Right cardiac atrium (tissue), 5 donors: ENCODE data around the gene MYOCD. TPM values are rescaled to one million over a fixed set of nuclear protein-coding genes. Genes with fewer than 3 reads are reported as not detected.
A peak's percentile ranks its signal among the peaks of the same experiment; 100 is the strongest.

Experiments
- ATAC-seq, 2 donors: fragments of 200-7000 bp; cut with Tn5 transposase; one replicate each; pipeline versions ENCODE4 v1.8.0 to v1.9.1; 2020; ENCODE audit warnings: moderate library complexity in 2 of 2, mild to moderate bottlenecking in 1 of 2
- DNase-seq, 3 donors: peaks; one replicate each; pipeline ENCODE4 v3.0.0-alpha.2; 2020
- H3K27ac ChIP-seq: one replicate; pipeline ENCODE4 v1.5.1; 2013; ENCODE audit warnings: mild to moderate bottlenecking, low read length, control low read depth, moderate library complexity
- H3K27me3 ChIP-seq: one replicate; pipeline ENCODE4 v1.6.1; 2013; ENCODE audit not compliant: control insufficient read depth, insufficient read depth
- H3K4me1 ChIP-seq: one replicate; pipeline ENCODE4 v1.6.1; 2013; ENCODE audit warnings: low read length; ENCODE audit not compliant: control insufficient read depth, insufficient read depth
- H3K4me3 ChIP-seq: one replicate; pipeline ENCODE4 v1.5.1; 2013; ENCODE audit warnings: low read length, control low read depth
- H3K9me3 ChIP-seq: one replicate; pipeline ENCODE4 v1.6.1; 2013; ENCODE audit warnings: low read length; ENCODE audit not compliant: control insufficient read depth
- WGBS: extraction: QIAGEN DNeasy Blood & Tissue Kit; methylation state at CpG from one replicate; pipeline ENCODE4 v1.1.7; 2013; 5-methylcytosine and 5-hydroxymethylcytosine counted together
- intact Hi-C, 4 donors: fragments of 100-400 bp; cut with DNase I; formaldehyde crosslinking; loops; one replicate each; pipeline versions ENCODE4 v1.11.0 to v1.14.0; 2022 to 2023
- polyA plus RNA-seq: library from polyadenylated mRNA; stranded (reverse); fragments of 200-250 nt; gene quantifications from one replicate; pipeline ENCODE4 v1.2.3, GENCODE V29; 2013
- total RNA-seq, 4 donors: library from RNA; stranded (reverse); fragmentation: NEBNext Ultra II Directional; extraction: Animal tissue kit (Norgen Biotek cat#: 25700); gene quantifications; one replicate each; pipeline ENCODE4 v1.2.1, GENCODE V29; 2021
- donor health status: healthy with polysubstance abuse.
- donor health status: DM: no; HTN: yes; CAD: no.
- donor health status: DM: no; HTN: no; CAD: no.
- donor health status: DM: no; HTN: yes; CAD: no; lungs with severe emphysema.
- donor health status: DM: yes; HTN: yes; CAD: no.

Gene MYOCD
- total and polyA plus RNA-seq, 5 donors = 12.9 to 65.3 (median 50.7) TPM

- H3K27me3 ChIP-seq = no peaks in the 10 kb centered on the region
- H3K4me1 ChIP-seq = no peaks in the 10 kb centered on the region
- ATAC-seq (no peak), DNase-seq (no peak)
- WGBS = 59% methylated on average over 4 of the region's 4 CpGs
- intact Hi-C loops = no loop called here
- no peak overlapping the region for H3K4me3 ChIP-seq
- H3K27ac ChIP-seq = no peak overlapping the region
- H3K9me3 ChIP-seq = no peaks in the 10 kb centered on the region
Measured at GRCh38 chr17:12706070-12706469, 40.4 kb downstream of the MYOCD start.

- H3K4me1 ChIP-seq = peaks cover 6% of the 10 kb centered on the region
- H3K27me3 ChIP-seq = no peaks in the 10 kb centered on the region
- H3K4me3 ChIP-seq = no peak overlapping the region
- ATAC-seq (no peak), DNase-seq (no peak)
- H3K27ac ChIP-seq = no peak overlapping the region
- no peaks in the 10 kb centered on the region for H3K9me3 ChIP-seq
- intact Hi-C loops = no loop called here
Measured at GRCh38 chr17:12709063-12709462, 43.4 kb downstream of the MYOCD start.

- intact Hi-C loops = no loop called here
- H3K4me1 ChIP-seq = peaks cover 8% of the 10 kb centered on the region
- H3K4me3 ChIP-seq = no peak overlapping the region
- 44% methylated on average over 4 of the region's 4 CpGs for WGBS
- H3K9me3 ChIP-seq = no peaks in the 10 kb centered on the region
- H3K27ac ChIP-seq = no peak overlapping the region
- DNase-seq = no peak
- peak in 1 of 2 donors; percentile 22 for ATAC-seq
- no peaks in the 10 kb centered on the region for H3K27me3 ChIP-seq
Measured at GRCh38 chr17:12712415-12712814, 46.7 kb downstream of the MYOCD start.

GRCh38 chr17:12712941-12713340 is 47.3 kb downstream of the MYOCD start:
- no peaks in the 10 kb centered on the region for H3K27me3 ChIP-seq
- intact Hi-C loops = no loop called here

GRCh38 chr17:12719948-12720347 is 54.3 kb downstream of the MYOCD start:
- no peak for ATAC-seq
- Histone ChIP-seq H3K4me3 (no peak overlapping the region), H3K27ac (no peak overlapping the region), H3K27me3 (no peaks in the 10 kb centered on the region), H3K4me1 (peaks cover 2% of the 10 kb centered on the region), H3K9me3 (no peaks in the 10 kb centered on the region)
- no peak for DNase-seq
- intact Hi-C loops = no loop called here
- WGBS = 95% methylated on average over 11 of the region's 11 CpGs

More at GRCh38 chr17:12712941-12713340, 47.3 kb downstream of the MYOCD start:
- no peak overlapping the region for H3K27ac ChIP-seq
- ATAC-seq (peak; percentile 24 to 44), DNase-seq (no peak)
- H3K4me3 ChIP-seq = no peak overlapping the region
- peaks cover 8% of the 10 kb centered on the region for H3K4me1 ChIP-seq
- no peaks in the 10 kb centered on the region for H3K9me3 ChIP-seq
- 30% methylated on average over 3 of the region's 3 CpGs for WGBS

- H3K27me3 ChIP-seq = no peaks in the 10 kb centered on the region
- WGBS = 87% methylated on average over 1 of the region's 1 CpG
- H3K4me3 ChIP-seq = no peak overlapping the region
- H3K4me1 ChIP-seq = no peaks in the 10 kb centered on the region
- H3K9me3 ChIP-seq = no peaks in the 10 kb centered on the region
- ATAC-seq = peak in 1 of 2 donors; percentile 24
- no peak for DNase-seq
- H3K27ac ChIP-seq = no peak overlapping the region
- intact Hi-C loops = no loop called here
Measured at GRCh38 chr17:12721581-12721980, 55.9 kb downstream of the MYOCD start.

- intact Hi-C loops = no loop called here
- no peak for ATAC-seq
- H3K27me3 ChIP-seq = no peaks in the 10 kb centered on the region
- DNase-seq = no peak
- no peak overlapping the region for H3K4me3 ChIP-seq
- no peaks in the 10 kb centered on the region for H3K9me3 ChIP-seq
- H3K4me1 ChIP-seq = no peaks in the 10 kb centered on the region
- no peak overlapping the region for H3K27ac ChIP-seq
- WGBS = 90% methylated on average over 5 of the region's 5 CpGs
Measured at GRCh38 chr17:12722282-12722681, 56.6 kb downstream of the MYOCD start.

GRCh38 chr17:12726131-12726530 is 60.4 kb downstream of the MYOCD start:
- no peaks in the 10 kb centered on the region for H3K27me3 ChIP-seq
- no peaks in the 10 kb centered on the region for H3K9me3 ChIP-seq
- 96% methylated on average over 2 of the region's 2 CpGs for WGBS
- intact Hi-C loops = no loop called here
- H3K4me3 ChIP-seq = no peak overlapping the region
- no peak for DNase-seq
- H3K27ac ChIP-seq = no peak overlapping the region
- no peak for ATAC-seq
- no peaks in the 10 kb centered on the region for H3K4me1 ChIP-seq

- Histone ChIP-seq H3K9me3 (no peaks in the 10 kb centered on the region), H3K27me3 (no peaks in the 10 kb centered on the region), H3K4me1 (peaks cover 7% of the 10 kb centered on the region), H3K27ac (peak overlapping the region; percentile 18), H3K4me3 (no peak overlapping the region)
- WGBS = 68% methylated on average over 6 of the region's 6 CpGs
- intact Hi-C loops = no loop called here
- ATAC-seq (no peak), DNase-seq (no peak)
Measured at GRCh38 chr17:12727076-12727760, 61.5 kb downstream of the MYOCD start.

- peak overlapping the region; percentile 18 for H3K27ac ChIP-seq
- no peak for DNase-seq
- WGBS = 48% methylated on average over 7 of the region's 7 CpGs
- ATAC-seq = no peak
- intact Hi-C loops = no loop called here
- no peaks in the 10 kb centered on the region for H3K9me3 ChIP-seq
- peaks cover 7% of the 10 kb centered on the region for H3K4me1 ChIP-seq
- no peak overlapping the region for H3K4me3 ChIP-seq
- no peaks in the 10 kb centered on the region for H3K27me3 ChIP-seq
Measured at GRCh38 chr17:12727881-12728280, 62.2 kb downstream of the MYOCD start.

- H3K27ac ChIP-seq = peak overlapping the region; percentile 67
Measured at GRCh38 chr17:12729086-12729485, 63.4 kb downstream of the MYOCD start.

GRCh38 chr17:12730421-12730820 is 64.7 kb downstream of the MYOCD start:
- intact Hi-C loops = loop anchor here in 2 of 4 donors (5.0 to 10.0 kb wide), 3 partner anchors 48 to 186 kb away; partner anchors contain the start of gene MYOCD (in 1 of the 2)
- no peaks in the 10 kb centered on the region for H3K9me3 ChIP-seq
- WGBS = 70% methylated on average over 5 of the region's 5 CpGs
- H3K27ac ChIP-seq = peak overlapping the region; percentile 90
- H3K27me3 ChIP-seq = no peaks in the 10 kb centered on the region
- peaks cover 7% of the 10 kb centered on the region for H3K4me1 ChIP-seq
- H3K4me3 ChIP-seq = no peak overlapping the region
- DNase-seq (no peak), ATAC-seq (peak in 1 of 2 donors; percentile 8)

More at GRCh38 chr17:12729086-12729485, 63.4 kb downstream of the MYOCD start:
- DNase-seq = no peak
- H3K27me3 ChIP-seq = no peaks in the 10 kb centered on the region
- intact Hi-C loops = no loop called here
- no peaks in the 10 kb centered on the region for H3K9me3 ChIP-seq
- H3K4me3 ChIP-seq = no peak overlapping the region
- peaks cover 7% of the 10 kb centered on the region for H3K4me1 ChIP-seq
- WGBS = 69% methylated on average over 5 of the region's 5 CpGs
- ATAC-seq = no peak
